ENCODE data around the gene VPS37C. TPM values are rescaled to one million over a fixed set of nuclear protein-coding genes. Genes with fewer than 3 reads are reported as not detected.
A peak's percentile ranks its signal among the peaks of the same experiment; 100 is the strongest.

Gene VPS37C
- total and polyA plus RNA-seq, 2 donors from 2014 or later, result 13.9 to 31.8 TPM

DNA sequence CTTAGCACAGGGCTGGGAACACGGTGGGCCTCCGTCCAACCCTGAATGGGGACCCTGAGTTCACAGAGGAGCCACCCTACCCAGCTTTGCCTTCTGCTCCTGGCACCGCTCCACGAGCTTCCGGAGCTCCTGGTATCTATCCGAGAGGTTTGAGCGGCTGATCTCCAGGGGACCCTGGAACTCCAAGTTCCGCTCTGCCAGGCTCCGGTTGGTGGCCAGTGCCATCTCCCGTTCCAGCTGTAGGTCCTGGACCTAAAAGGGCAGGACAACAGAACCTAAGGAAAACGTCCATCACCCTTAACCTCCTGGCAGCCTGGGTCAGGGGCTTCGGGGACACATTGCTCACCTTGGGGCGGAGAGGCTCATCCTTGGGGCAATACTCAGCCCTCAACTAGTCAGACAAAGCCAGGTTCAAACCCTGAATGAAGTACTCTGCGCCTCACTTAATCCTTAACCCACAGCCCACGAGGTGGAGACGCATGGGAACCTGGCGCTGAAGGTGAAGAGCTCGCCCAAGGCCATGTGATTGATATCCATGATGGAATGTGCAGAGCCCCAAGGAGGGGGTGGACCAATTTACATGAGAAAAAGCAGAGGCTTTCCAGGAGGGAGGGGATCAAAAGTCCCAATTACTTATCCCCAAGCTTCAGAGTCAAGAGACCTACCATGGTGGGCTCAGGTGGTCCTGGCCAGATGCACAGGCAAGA is 27.1 kb downstream of the VPS37C start:
- intact Hi-C loops (cut with DNase I), result no loop called here
- Histone ChIP-seq H3K27me3 (ENCODE audit: control insufficient read depth, insufficient read depth, low read length) (no peaks in the 10 kb centered on the region), H3K9me3 (ENCODE audit: control insufficient read depth in 2 of 3, insufficient read depth in 1 of 3, low read length in 3 of 3) (no peaks in the 10 kb centered on the region), H3K4me3 (ENCODE audit: low read length in 3 of 3) (no peak overlapping the region), H3K27ac (ENCODE audit: low read depth in 2 of 2, low read length in 2 of 2) (no peak overlapping the region), H3K36me3 (ENCODE audit: control insufficient read depth in 2 of 3, insufficient read depth in 3 of 3, low read length in 3 of 3) (peaks cover 0 to 14% (median 11%) of the 10 kb centered on the region in 3 donors), H3K9ac (ENCODE audit: low read length in 3 of 3) (no peak overlapping the region), H3K4me1 (ENCODE audit: control insufficient read depth in 2 of 3, insufficient read depth in 2 of 3, low read depth in 1 of 3, low read length in 3 of 3) (peaks cover 0 to 10% (median 0%) of the 10 kb centered on the region in 3 donors)
- TF ChIP-seq, protein P1, sequence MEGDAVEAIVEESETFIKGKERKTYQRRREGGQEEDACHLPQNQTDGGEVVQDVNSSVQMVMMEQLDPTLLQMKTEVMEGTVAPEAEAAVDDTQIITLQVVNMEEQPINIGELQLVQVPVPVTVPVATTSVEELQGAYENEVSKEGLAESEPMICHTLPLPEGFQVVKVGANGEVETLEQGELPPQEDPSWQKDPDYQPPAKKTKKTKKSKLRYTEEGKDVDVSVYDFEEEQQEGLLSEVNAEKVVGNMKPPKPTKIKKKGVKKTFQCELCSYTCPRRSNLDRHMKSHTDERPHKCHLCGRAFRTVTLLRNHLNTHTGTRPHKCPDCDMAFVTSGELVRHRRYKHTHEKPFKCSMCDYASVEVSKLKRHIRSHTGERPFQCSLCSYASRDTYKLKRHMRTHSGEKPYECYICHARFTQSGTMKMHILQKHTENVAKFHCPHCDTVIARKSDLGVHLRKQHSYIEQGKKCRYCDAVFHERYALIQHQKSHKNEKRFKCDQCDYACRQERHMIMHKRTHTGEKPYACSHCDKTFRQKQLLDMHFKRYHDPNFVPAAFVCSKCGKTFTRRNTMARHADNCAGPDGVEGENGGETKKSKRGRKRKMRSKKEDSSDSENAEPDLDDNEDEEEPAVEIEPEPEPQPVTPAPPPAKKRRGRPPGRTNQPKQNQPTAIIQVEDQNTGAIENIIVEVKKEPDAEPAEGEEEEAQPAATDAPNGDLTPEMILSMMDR (IDR thresholded peaks at IDR 0.05; ENCODE audit: borderline replicate concordance, extremely low read depth, insufficient read depth), result no peak
- FAIRE-seq (no peak), DNase-seq (peak in 1 of 5 donors; percentile 46)

DNA sequence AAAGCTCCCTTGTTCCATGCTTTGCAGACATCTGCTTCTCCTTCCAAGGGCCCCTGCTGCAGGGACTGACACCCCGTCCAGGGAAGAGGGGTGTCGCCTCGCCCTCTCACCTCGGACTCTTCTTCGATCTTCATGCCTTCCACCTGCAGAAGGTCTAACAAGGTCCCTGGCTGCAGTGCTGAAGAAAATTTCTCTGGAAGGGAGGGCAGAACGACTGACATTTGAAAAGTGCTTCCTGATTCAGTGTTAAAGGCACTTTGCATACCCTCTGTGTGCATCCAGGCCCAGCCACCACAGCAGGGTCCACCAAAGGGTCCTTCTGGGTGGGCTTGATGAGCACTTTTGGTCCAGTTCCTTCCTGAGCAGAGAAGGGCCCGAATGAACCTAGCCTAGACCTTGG is 28.1 kb downstream of the VPS37C start:
- intact Hi-C loops (cut with DNase I), result no loop called here
- FAIRE-seq (no peak), DNase-seq (peak in 1 of 5 donors; percentile 15)
- Histone ChIP-seq H3K9me3 (ENCODE audit: control insufficient read depth in 2 of 3, insufficient read depth in 1 of 3, low read length in 3 of 3) (no peaks in the 10 kb centered on the region), H3K27me3 (ENCODE audit: control insufficient read depth, insufficient read depth, low read length) (no peaks in the 10 kb centered on the region), H3K9ac (ENCODE audit: low read length in 3 of 3) (no peak overlapping the region), H3K27ac (ENCODE audit: low read depth in 2 of 2, low read length in 2 of 2) (no peak overlapping the region), H3K4me1 (ENCODE audit: control insufficient read depth in 2 of 3, insufficient read depth in 2 of 3, low read depth in 1 of 3, low read length in 3 of 3) (peaks cover 0 to 10% (median 0%) of the 10 kb centered on the region in 3 donors), H3K4me3 (ENCODE audit: low read length in 3 of 3) (no peak overlapping the region), H3K36me3 (ENCODE audit: control insufficient read depth in 2 of 3, insufficient read depth in 3 of 3, low read length in 3 of 3) (peaks cover 0 to 13% (median 8%) of the 10 kb centered on the region in 3 donors)
- TF ChIP-seq, protein P1 (IDR thresholded peaks at IDR 0.05; ENCODE audit: borderline replicate concordance, extremely low read depth, insufficient read depth), result no peak

DNA sequence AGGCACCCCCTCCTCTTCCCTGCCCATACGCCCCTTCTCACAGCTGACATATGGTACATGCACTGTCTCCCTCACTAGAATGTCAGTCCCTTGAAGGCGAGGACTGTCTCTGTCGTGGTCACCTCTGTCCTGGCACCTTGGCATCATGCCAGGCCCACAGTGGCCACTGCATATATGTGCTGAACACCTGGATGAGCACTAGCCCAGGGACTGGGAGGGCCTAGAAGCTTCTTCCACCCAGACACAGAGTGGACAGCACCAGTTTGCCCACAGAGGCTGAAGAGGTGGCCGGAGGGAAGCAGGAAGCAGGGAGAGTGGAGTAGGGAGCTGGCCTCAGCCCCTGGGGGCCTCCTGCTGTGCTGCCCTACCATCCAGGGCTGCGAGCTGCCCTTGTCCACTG is 28.6 kb downstream of the VPS37C start:
- Histone ChIP-seq H3K4me1 (ENCODE audit: control insufficient read depth in 2 of 3, insufficient read depth in 2 of 3, low read depth in 1 of 3, low read length in 3 of 3) (peaks cover 0 to 10% (median 0%) of the 10 kb centered on the region in 3 donors), H3K9ac (ENCODE audit: low read length in 3 of 3) (no peak overlapping the region), H3K9me3 (ENCODE audit: control insufficient read depth in 2 of 3, insufficient read depth in 1 of 3, low read length in 3 of 3) (no peaks in the 10 kb centered on the region), H3K36me3 (ENCODE audit: control insufficient read depth in 2 of 3, insufficient read depth in 3 of 3, low read length in 3 of 3) (peaks cover 0 to 8% (median 8%) of the 10 kb centered on the region in 3 donors), H3K27ac (ENCODE audit: low read depth in 2 of 2, low read length in 2 of 2) (no peak overlapping the region), H3K27me3 (ENCODE audit: control insufficient read depth, insufficient read depth, low read length) (no peaks in the 10 kb centered on the region), H3K4me3 (ENCODE audit: low read length in 3 of 3) (no peak overlapping the region)
- TF ChIP-seq, protein P1 (IDR thresholded peaks at IDR 0.05; ENCODE audit: borderline replicate concordance, extremely low read depth, insufficient read depth), result no peak
- intact Hi-C loops (cut with DNase I), result no loop called here
- FAIRE-seq (no peak), DNase-seq (peak in 1 of 5 donors; percentile 45)

Measured in kidney (tissue), 14 donors.